HG02623 (cell line): ENCODE results near the gene TNIP3.
"Not testable (repeated sequence)": the region's sequence is repeated elsewhere in the genome, so short reads cannot be mapped to it uniquely, and the experiment has no call there.

Source experiments
- ATAC-seq: cut with Tn5 transposase; IDR thresholded peaks from one replicate; pipeline ENCODE4 v1.9.1; 2021; ENCODE audit warnings: moderate library complexity; ENCODE audit not compliant: unreplicated experiment

The TNIP3 gene, protein sequence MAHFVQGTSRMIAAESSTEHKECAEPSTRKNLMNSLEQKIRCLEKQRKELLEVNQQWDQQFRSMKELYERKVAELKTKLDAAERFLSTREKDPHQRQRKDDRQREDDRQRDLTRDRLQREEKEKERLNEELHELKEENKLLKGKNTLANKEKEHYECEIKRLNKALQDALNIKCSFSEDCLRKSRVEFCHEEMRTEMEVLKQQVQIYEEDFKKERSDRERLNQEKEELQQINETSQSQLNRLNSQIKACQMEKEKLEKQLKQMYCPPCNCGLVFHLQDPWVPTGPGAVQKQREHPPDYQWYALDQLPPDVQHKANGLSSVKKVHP

DNA sequence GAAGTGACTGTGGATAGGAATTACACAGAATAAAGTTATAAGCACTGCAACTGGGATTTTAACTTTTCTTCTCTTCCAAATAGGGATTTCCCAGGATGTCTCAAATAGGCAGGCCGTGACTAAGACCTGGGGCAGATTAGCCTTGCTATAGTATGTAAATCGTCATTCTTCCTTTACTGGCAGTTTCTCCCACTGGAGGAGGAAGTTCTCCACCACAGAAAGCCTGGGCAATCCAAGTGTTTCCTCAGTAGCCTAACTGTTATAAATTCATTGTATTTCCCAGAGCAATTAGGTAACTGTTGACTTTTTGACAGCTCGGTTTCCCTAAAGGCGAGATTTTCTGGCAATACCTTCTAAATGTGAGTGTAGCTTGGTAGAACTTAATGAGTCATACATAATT lies at the start of gene TNIP3:
Gene TNIP3 (minus strand): TSS at position 31 of the 400 bp plus-strand sequence. CDS start 196 bp downstream, outside the sequence.
- ATAC-seq = no peak

DNA sequence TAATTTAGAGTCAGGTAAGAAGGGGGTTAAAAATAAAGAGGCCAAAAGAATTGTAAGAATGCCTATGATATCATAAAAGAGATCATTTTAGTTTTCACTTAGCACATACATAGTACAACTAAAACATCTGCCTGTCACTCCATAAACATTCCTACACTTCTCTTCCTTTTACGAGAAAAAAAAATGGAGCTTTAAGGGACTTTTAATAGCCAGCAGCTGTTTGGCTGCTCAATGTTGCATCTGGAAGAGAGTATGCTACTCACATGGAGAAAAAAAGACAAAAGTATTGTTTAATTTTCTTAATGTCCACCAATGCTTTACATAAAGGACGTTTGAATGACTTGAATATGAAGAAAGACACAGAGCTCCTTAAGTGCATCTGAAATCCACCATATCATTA lies 48.7 kb upstream of the TNIP3 start:
- no peak for ATAC-seq

DNA sequence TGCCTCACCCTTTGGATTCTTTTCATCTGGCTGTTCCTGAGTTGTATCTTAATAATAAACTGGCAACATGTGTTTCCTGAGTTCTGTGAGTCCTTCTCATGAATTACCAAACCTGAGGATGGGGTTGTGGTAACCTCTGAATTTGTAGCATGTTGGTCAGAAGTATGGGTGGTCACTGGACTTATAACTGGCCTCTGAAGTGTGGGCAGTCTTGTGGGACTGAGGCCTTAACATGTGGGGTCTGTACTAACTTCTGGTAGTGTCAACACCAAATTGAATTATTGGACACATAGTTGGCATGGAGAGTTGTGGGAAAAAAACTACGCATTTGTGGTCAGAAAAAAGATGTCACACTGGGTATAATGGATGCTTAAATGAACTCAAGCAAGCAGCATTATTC lies 45.0 kb upstream of the TNIP3 start:
- ATAC-seq = no peak

DNA sequence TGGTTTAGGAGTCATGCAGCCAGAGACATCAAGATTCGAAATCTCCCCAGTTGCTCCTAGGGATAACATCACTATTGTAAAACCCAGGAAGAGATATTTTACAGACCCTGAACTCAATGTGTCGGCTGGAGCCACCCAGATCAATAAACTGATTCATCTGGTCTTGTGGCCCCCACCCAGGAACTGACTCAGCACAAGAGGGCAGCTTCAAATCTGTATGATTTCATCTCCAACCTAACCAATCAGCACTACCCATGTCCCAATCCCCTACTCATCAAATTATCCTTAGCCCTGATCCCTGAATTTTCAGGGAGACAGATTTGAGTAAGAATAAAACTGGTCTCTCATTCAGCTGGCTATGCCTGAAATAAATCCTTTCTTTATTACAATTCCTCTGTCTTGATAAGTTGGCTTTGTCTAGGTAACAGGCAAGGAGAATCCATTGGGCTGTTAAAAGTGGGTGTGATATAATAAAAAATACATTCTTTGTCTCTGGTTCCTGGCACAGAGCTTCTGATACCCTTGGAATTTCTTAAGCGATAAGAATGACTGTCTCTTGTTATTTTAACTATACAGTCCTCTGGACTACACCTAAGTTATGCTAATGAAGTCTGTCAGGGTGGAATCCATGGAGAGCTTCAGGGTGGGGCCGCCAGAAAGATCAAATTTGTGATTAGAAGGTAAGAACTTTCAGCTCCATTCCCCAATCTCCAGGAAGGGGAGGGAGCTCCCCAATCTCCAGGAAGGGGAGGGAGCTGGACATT lies 44.3 kb upstream of the TNIP3 start:
- no peak for ATAC-seq

DNA sequence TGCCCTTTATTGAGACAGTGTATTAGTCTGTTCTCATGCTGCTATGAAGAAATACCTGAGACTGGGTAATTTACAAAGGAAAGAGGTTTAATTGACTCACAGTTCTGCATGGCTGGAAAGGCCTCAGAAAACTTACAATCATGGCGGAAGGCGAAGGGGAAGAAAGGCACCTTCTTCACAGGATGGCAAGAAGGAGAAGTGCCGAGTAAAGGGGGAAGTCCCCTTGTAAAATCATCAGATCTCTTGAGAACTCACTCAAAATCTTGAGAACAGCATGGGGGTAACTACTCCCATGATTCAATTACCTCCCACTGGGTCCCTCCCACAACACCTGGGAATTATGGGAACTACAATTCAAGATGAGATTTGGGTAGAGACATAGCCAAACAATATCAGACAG lies 41.7 kb upstream of the TNIP3 start:
- not testable (repeated sequence) for ATAC-seq

DNA sequence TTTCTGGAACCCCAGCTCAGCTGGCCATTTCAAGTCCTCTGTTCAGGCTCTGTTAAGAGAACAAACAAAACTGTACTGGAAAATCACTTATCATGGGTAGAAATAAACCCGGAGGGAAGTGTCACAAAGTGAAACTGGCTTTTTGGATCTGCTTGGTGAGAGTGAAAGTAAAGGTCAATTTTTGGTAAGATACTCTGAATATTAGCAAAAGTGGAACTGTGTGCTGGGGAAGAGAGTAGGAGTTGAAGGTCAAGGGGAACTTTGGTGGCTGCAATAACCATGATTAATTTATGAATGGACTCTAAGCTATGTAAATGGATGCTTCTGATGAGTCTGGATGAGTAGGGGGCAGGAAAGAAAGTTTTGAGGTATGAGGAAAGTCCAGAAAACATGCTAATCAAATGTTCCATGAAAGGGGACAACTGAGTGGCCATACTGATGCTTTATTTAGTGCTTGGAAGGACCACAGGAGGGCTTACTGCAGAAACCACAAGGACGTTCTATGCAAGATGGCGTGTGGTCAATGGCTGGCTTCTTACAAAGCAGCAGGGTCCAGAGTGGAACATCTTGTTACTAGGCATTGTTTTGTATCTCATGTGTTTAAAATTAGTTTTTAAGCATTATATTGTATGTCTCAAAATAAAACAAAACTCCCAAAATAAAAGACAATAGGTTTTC lies 36.8 kb upstream of the TNIP3 start:
- peak; percentile 67 for ATAC-seq

DNA sequence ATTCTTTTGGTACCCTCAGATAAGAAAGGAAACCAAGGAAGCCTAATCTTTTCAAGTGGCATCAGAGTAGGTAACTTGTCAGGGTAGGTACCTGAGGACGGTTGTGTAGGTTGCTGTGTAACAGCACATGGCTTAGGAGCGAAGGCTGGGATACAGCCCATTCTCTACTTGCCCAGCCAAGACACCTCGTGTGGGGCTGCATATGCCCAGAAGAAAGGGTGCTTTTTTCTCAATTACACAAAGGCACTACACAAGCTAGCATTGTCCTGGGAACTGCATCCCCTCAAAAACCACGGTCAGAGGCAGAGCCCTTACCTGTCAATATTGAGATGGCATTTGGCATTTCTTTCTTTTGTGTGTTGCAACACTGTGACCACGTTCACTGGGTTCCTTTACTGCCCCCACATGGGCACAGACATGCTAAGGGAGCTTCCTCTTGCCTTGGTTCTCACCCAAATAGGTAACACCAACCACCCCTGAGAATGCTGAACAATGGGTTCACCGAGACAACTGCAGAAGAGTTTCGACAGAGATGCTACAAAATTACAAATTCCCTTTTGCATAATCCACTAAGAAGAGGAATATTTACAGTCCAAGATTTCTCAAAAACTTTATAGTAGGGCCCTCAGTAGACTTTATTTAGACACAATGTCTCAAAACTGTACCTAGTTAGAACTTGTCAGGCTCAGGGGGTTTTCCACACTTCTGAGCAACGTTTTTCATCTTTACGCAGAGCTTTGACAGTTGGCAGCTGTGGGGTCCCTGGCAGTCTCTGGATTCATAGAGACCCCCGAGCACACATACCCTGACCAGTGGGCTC lies 35.8 kb upstream of the TNIP3 start:
- peak; percentile 76 for ATAC-seq

DNA sequence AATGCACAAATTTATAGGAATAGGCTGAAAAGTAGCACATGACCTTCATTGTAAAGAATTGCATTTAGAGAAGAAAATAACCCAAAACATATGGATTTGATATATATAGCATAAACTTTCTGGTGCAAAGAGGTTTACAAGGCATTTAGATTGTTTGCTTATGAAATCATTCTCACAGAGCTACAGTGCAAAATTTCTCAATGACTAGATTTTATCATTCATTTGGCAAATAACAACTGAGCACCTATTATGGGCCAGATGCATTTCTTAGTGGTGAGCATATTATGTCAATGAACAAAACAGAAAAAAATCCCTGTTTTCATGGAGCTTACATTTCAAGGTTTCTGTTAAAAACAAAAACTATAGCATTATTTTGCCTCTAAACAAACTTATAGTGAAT lies 34.1 kb upstream of the TNIP3 start:
- no peak for ATAC-seq

DNA sequence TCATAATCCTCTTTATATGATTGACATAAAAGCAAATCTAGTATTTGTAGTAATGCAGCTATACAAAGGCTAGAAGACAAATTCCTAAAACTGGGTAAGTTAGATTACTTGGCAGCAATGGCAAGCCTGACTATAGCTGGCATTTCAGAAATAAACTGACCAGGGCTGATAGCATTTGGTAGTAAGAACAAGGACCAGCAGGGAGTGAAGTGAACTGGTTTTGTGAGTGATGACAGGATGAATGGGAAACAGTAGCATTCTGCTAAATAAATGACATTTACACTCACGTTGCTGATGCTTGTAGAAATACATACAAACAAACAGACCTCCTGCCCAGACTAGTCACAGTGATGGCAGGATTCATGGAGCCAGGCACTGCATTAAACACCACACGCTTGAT lies 31.5 kb upstream of the TNIP3 start:
- ATAC-seq = no peak

DNA sequence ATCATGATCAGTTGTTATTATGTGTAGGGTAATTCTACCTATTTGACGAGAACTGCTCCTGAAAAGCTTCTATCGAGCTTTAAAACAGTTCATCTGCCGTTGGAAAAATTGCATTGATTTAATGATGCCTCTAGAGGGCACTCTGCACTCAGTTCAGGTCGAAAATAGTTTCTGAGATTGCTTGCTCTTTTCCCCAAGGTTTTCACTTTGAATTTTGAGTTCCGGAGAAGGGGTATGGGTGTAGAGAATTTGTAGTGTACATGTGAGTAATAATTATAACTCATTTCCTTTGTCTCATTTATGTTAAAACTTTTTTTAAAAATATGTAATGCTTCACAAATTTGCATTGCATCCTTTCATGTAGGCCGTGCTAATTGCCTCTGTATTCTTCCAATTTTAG lies 28.4 kb upstream of the TNIP3 start:
- ATAC-seq = no peak

DNA sequence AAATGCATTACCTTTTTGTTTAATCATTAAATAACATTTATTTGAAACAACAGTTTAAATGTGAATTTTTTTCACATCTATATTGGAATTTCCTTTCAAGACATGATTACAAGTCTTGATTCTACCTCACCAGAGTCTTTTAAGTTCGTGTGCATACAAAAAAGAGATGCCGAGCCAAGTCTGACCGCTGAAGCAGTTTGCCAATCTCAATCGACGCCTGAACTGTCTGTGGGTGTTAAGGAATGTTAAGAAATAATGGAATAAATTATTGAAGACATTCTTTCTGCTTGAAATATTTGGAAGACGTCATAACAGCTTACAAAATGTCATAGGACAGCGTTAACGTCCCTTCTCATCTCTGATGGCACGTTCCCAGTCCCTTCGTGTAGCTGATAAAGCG lies 27.9 kb upstream of the TNIP3 start:
- ATAC-seq = no peak

DNA sequence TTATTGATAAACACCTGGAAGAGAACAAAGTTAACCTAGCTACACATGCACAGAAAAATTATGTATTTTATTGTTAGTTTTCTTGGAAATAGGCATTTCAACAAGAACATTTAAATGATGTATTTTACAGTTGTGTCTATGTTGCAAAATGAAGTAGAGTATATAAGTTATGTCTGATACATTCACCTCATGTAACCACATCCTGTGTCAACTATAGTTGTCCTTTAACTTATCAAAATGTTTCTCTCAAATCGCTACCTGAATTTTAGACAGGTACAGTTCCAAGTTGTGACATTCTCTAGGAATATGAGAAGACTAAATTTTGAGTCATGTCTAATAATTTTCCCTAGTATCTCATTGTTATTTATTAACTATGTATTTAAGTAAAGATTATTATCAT lies 27.2 kb upstream of the TNIP3 start:
- no peak for ATAC-seq

DNA sequence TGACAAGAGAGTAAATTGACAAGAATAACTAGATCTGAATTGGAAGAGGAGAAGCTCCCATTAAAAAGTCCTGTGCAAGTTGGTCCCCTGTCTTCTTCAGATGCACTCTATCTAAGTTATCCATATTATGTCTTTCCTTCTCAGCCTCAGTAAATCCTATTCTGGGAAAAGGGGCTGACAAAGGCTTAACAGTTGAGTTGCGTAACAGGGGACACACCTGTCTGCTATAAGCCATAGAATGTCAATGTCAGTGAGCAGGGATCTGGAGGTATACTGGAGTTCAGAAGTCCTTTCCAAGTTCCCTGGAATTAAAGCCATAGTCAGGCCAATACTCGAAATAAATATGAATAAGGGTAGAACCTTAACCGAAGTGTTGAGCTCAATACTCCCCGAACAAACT lies 26.3 kb upstream of the TNIP3 start:
- ATAC-seq = no peak

DNA sequence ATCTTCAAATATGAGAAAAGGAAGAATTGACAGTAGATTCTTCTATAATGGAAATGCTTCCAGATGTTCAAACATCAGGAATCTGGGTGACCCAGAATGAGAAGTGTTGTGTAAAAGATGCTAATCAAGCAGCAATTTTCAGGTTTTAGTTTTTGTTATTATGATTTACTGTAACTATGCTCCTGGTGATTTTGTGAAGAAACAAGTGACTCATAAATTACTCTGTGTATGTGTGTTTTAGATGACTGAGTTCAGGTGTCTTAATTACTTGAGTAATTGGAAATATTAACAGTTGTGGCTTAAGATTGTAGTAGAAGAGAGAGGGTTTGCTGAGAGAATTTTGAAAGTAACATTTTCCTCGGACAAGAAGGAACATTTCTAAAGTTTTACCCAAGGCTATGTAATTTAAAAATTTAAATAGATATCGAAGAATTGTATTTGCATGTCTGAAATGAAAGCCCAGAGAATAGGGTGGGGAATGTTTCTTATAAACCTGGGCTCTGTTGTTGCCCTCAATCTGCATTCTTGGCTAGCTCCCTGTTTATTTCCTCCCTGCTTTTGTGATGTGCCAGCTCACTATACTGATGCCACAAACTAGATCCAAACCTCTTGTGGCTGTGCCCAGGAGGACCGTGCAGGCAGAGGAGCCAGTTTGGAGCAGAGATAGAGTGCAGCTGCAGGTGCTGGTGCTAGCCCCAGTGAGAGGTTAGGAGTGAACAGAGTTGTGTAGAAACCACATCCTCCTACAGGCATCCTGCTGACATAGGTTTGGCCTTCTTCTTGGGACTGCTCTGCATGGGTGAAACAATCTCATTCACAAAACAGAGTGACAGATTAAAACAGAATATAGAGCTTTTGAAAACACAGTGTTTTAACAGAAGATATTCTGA lies 25.4 kb upstream of the TNIP3 start:
- ATAC-seq = peak; percentile 94

DNA sequence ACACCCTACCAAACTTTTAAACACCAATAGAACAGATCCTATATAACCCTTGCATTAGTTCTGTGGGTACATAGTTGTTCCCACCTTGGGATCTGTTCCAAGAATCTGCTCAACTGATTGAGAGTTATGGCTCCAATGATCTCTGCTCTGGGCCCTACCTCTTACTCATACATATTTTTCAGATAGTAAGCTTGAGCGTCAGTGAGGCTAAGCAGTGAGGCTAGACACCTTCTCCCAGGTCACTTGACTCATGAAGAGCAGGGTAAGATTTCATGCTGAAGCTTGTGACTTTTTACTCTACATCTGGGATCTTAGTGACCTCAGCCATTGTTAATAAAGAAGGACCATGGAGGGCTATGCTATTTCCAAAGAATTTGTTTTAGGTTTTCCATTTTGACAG lies 23.1 kb upstream of the TNIP3 start:
- ATAC-seq = no peak

DNA sequence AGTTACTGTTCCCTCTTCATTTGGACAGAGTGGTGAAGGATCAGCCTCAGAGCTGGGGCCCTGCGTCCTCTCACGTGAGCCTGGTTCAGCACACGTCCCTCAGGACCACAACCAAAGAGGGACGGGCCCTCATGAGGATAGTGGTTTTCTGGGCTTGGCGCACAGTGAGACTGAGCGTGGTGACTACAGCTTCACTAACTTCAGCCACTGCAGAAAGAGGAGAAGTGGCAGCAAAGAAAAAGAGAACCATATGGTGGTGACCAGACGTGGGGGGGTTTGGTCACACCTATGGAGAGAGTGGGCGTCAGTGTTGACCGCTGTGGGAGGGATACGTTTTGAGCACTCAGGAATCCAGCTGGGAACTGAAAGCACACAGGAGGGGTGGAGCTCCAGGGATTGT lies 21.8 kb upstream of the TNIP3 start:
- no peak for ATAC-seq

DNA sequence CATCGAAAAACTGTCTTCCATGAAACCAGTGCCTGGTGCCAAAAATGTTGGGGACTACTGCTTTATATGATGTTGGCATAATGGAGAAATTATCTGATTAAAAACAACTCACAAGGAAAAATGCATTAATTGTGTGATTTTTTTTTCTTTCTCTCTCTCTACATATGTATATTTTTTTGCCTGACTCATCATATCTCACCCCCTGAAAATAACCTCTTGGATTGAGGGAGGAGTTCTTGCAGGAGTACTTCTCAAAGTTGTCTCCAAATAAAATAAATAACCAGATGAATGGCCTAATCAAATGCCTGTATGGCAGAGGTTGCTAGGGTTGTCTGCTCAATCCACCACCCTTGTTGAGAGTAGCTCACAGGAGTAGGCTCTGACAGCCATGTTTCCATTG lies 19.9 kb upstream of the TNIP3 start:
- no peak for ATAC-seq

DNA sequence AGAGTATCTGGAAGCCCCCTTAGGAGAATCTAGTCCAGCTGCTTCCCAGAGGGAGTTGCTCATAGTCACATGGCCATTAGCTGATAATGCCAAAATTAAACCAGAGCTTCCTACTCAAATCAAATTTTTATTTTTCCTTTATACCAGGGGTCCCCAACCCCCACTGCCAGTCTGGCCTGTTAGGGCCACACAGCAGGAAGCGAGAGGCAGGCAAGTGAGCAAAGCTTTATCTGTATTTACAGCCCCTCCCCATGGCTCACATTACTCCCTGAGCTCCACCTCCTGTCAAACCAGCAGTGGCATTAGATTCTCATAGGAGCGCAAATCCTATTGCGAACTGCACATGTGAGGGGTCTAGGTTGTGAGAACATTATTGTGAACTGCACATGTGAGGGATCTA lies 19.2 kb upstream of the TNIP3 start:
- ATAC-seq = no peak

DNA sequence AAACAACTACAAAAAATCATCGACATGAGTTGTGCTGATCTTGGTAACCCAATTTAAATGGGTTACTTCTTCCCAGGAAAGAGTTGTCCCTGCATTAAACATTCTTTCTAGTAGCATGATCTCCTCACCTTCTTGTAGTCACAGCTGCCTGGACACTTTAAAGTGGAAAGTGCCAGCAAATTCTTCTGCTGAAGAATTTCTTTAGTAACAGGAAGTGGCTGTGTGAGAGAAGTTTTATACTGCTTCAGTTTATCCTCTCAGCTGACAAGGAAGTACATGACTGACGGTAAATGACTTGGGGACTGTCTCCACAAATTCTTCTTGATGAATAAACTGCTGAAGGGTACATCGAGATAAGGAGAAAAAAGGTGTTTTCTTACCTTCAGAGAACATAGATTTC lies 18.2 kb upstream of the TNIP3 start:
- ATAC-seq = no peak

DNA sequence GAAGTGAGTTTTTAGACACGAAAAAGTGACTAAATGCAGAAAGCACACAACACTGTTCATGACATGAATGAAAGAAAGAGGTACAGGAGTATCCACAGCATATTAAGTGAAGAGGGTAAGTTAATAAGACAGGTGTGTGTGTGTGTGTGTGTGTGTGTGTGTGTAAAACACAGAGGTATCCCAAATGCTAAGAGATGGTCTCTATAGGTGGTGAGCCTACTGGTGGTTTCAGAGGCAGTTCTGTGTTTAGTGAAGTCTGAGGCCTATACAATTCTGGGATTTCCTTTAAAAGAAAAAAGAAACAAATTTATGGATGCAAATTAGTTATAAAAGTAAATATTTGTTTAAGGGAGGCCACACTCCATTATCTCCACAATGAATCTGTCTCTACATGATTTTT lies 17.4 kb upstream of the TNIP3 start:
- no peak for ATAC-seq
